ENCODE measurements around the gene COBL. TPM values are rescaled to one million over a fixed set of nuclear protein-coding genes. Genes with fewer than 3 reads are reported as not detected.

Gene COBL
- total RNA-seq, 1 experiment from 2014 or later, result 8.6 TPM

GRCh38 chr7:51071427-51071826 is 245.2 kb downstream of the COBL start:
- intact Hi-C loops (cut with micrococcal nuclease), result loop anchor here (10.0 kb wide), 1 partner anchor 457 kb away; no protein-coding TSS in a partner anchor
- H3K36me3 ChIP-seq (ENCODE audit: low read depth, low read length), result no peaks in the 10 kb centered on the region
- no peaks in the 10 kb centered on the region for H3K9me3 ChIP-seq (ENCODE audit: low read length)
- ChIA-PET CTCF (interaction anchor here (0.5 kb wide), 1 partner anchor 461 kb away, joined by 6 read pairs; no protein-coding TSS in a partner anchor), POLR2A (ENCODE audit: unreplicated experiment) (interaction anchor here (0.7 kb wide), 2 partner anchors 114 to 380 kb away, joined by 4 to 7 read pairs; no protein-coding TSS in a partner anchor)
- BruUV-seq (replicated peaks), result no TSS peak
- peaks cover 28% of the 10 kb centered on the region for H3K4me1 ChIP-seq (ENCODE audit: insufficient read depth, low read length)
- H4K20me1 ChIP-seq (ENCODE audit: low read length), result no peaks in the 10 kb centered on the region
- ATAC-seq (no peak), DNase-seq (no peak)
- H3K9ac ChIP-seq (ENCODE audit: low read length), result no peak overlapping the region
- H3K4me3 ChIP-seq (ENCODE audit: low read length), result no peak overlapping the region
- TF ChIP-seq EZH2phosphoT487 (IDR thresholded peaks at IDR 0.05; ENCODE audit: borderline replicate concordance, low read length) (no peak), EZH2 (IDR thresholded peaks at IDR 0.05; ENCODE audit: low read length, unreplicated experiment) (no peak), CTCF (conservative IDR thresholded peaks at IDR 0.05; ENCODE audit: low read depth, low read length) (no peak)
- H3K4me2 ChIP-seq (ENCODE audit: low read length), result no peak overlapping the region
- H2AFZ ChIP-seq (ENCODE audit: low read length), result no peak overlapping the region
- H3K9me2 ChIP-seq (replicated peaks; ENCODE audit: low read length), result no peaks in the 10 kb centered on the region
- H3F3A ChIP-seq (ENCODE audit: low read length, unreplicated experiment), result no peaks in the 10 kb centered on the region
- no peaks in the 10 kb centered on the region for H3K79me2 ChIP-seq (ENCODE audit: low read length)
- H3K27me3 ChIP-seq (ENCODE audit: low read length), result no peaks in the 10 kb centered on the region
- H3K27ac ChIP-seq (ENCODE audit: low read length), result no peak overlapping the region

GRCh38 chr7:51070151-51070550 is 246.5 kb downstream of the COBL start:
- no peaks in the 10 kb centered on the region for H3K36me3 ChIP-seq (ENCODE audit: low read depth, low read length)
- ATAC-seq, result no peak
- TF ChIP-seq EZH2 (IDR thresholded peaks at IDR 0.05; ENCODE audit: low read length, unreplicated experiment), result no peak
- TF ChIP-seq CTCF (conservative IDR thresholded peaks at IDR 0.05; ENCODE audit: low read depth, low read length), result no peak
- TF ChIP-seq EZH2phosphoT487 (IDR thresholded peaks at IDR 0.05; ENCODE audit: borderline replicate concordance, low read length), result no peak
- H3K9me2 ChIP-seq (replicated peaks; ENCODE audit: low read length), result no peaks in the 10 kb centered on the region
- BruUV-seq (replicated peaks), result no TSS peak
- no peak overlapping the region for H2AFZ ChIP-seq (ENCODE audit: low read length)
- H3K9me3 ChIP-seq (ENCODE audit: low read length), result no peaks in the 10 kb centered on the region
- intact Hi-C loops (cut with micrococcal nuclease), result loop anchor here (10.0 kb wide), 1 partner anchor 455 kb away; no protein-coding TSS in a partner anchor
- ChIA-PET CTCF (no interaction called here), POLR2A (ENCODE audit: unreplicated experiment) (no interaction called here)
- H3K4me3 ChIP-seq (ENCODE audit: low read length), result no peak overlapping the region
- no peaks in the 10 kb centered on the region for H3F3A ChIP-seq (ENCODE audit: low read length, unreplicated experiment)
- no peaks in the 10 kb centered on the region for H4K20me1 ChIP-seq (ENCODE audit: low read length)
- peak; percentile 51 for DNase-seq
- no peaks in the 10 kb centered on the region for H3K27me3 ChIP-seq (ENCODE audit: low read length)
- peak overlapping the region; percentile 11; the same call in 1 of the 2 replicates for H3K9ac ChIP-seq (ENCODE audit: low read length)
- peak overlapping the region; percentile 68 for H3K27ac ChIP-seq (ENCODE audit: low read length)
- H3K79me2 ChIP-seq (ENCODE audit: low read length), result no peaks in the 10 kb centered on the region
- H3K4me2 ChIP-seq (ENCODE audit: low read length), result peak overlapping the region; percentile 38
- H3K4me1 ChIP-seq (ENCODE audit: insufficient read depth, low read length), result peaks cover 28% of the 10 kb centered on the region

- Histone ChIP-seq H3K9me2 (replicated peaks; ENCODE audit: low read length) (no peaks in the 10 kb centered on the region), H3K9me3 (ENCODE audit: low read length) (no peaks in the 10 kb centered on the region), H3K79me2 (ENCODE audit: low read length) (no peaks in the 10 kb centered on the region), H3F3A (ENCODE audit: low read length, unreplicated experiment) (no peaks in the 10 kb centered on the region), H3K36me3 (ENCODE audit: low read depth, low read length) (no peaks in the 10 kb centered on the region), H2AFZ (ENCODE audit: low read length) (no peak overlapping the region), H3K27ac (ENCODE audit: low read length) (peak overlapping the region; percentile 68), H3K4me3 (ENCODE audit: low read length) (no peak overlapping the region), H3K4me1 (ENCODE audit: insufficient read depth, low read length) (peaks cover 28% of the 10 kb centered on the region), H3K9ac (ENCODE audit: low read length) (peak overlapping the region; percentile 11; the same call in 1 of the 2 replicates), H3K27me3 (ENCODE audit: low read length) (no peaks in the 10 kb centered on the region), H3K4me2 (ENCODE audit: low read length) (peak overlapping the region; percentile 45), H4K20me1 (ENCODE audit: low read length) (no peaks in the 10 kb centered on the region)
- POLR2A ChIA-PET (ENCODE audit: unreplicated experiment), result no interaction called here
- TF ChIP-seq EZH2phosphoT487 (IDR thresholded peaks at IDR 0.05; ENCODE audit: borderline replicate concordance, low read length), result no peak
- TF ChIP-seq EZH2 (IDR thresholded peaks at IDR 0.05; ENCODE audit: low read length, unreplicated experiment), result no peak
- TF ChIP-seq CTCF (conservative IDR thresholded peaks at IDR 0.05; ENCODE audit: low read depth, low read length), result no peak
- CTCF ChIA-PET, result no interaction called here
- DNase-seq (peak; percentile 96), ATAC-seq (peak; percentile 83)
- intact Hi-C loops (cut with micrococcal nuclease), result loop anchor here (1.0 to 10.0 kb wide), 5 partner anchors 35 to 455 kb away; no protein-coding TSS in a partner anchor
- BruUV-seq (replicated peaks), result no TSS peak
Observed at GRCh38 chr7:51069411-51070083, 247.1 kb downstream of the COBL start.

Measured in PC-3 (cell line).